Ramos (cell line): Measurements from ENCODE around the gene NHERF2.

Experiments
- in situ Hi-C: fragments of 300-500 bp; cut with MboI; formaldehyde crosslinking; loops from one replicate; pipeline ENCODE4 v1.14.3; 2022; ENCODE audit warnings: low sequenced_read_pairs; ENCODE audit not compliant: unreplicated experiment

Gene NHERF2

GRCh38 chr16:2053211-2053610, 26.5 kb downstream of the NHERF2 start:
- in situ Hi-C loops = no loop called here

GRCh38 chr16:2053897-2054296, 27.2 kb downstream of the NHERF2 start:
- in situ Hi-C loops = no loop called here

- in situ Hi-C loops = no loop called here
These were observed 28.0 kb downstream of the NHERF2 start for GRCh38 chr16:2054543-2055245.

GRCh38 chr16:2056077-2056476, 29.4 kb downstream of the NHERF2 start:
- in situ Hi-C loops = no loop called here

DNA sequence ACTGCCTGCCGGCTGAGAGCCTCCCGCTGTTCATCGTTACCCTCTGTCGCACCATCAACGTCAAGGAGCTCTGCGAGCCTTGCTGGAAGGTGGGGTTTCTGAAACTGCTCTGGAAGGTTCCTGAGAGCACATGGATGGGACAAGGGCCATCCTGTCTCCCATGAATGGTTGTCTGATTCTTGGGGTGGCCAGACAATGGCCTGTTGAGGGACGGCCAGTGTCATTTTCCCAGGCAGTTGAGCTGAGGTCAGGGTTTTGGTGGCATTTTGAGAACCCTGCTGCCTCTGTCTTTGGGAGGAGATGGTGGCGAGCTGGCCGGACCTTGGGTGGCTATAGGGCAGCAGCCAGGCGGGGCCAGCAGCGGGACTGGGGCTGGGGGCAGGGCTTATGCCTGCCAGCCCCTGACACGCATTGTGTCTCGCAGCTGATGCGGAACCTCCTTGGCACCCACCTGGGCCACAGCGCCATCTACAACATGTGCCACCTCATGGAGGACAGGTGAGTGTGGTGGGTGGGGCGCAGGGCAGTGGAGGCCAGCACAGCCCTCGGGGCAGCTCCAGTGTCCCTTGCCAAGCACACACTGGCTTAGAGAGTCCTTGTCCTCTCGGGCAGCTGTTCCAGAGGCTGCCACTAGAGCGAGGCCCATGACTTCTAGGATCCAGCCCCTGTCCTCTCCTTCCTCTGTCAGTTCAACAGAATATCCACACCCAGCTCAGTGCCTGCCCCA, 30.1 kb downstream of the NHERF2 start:
- in situ Hi-C loops = no loop called here

DNA sequence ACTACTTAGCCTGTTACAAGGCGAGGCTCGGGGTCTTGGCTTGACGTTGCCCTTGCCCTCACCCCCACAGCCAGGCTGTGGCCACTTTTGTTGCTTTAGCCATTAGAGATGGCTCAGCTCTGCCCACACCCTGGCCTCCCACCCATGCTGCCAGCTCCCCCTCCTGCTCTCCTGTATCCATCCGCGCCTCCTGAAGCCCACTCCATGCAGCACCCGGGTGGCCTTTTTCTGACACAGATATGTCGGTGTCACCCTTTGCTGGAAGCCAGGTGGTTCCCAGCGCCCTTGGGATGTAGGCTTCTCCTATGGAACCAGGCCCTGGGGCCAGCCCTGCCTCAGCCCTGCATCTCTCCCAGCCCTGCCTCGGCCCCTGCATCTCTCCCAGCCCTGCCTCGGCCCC, 30.7 kb downstream of the NHERF2 start:
- in situ Hi-C loops = no loop called here

DNA sequence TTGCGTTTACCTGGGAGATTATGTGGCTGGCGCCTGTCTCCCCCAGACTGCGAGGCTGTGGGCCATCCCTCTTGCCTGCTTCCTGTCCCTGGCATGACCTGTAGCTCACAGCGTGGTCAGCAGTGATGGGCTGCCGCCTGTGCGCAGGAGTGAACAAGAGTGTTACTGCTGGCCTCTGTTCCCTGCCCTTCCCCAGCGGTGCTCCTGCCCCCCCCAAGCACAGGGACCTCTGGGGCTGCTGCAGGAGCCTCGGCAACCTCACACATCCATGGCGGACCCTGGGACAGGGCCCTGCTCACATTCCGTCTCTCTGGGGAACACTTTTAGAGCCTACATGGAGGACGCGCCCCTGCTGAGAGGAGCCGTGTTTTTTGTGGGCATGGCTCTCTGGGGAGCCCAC, 31.7 kb downstream of the NHERF2 start:
- in situ Hi-C loops = no loop called here

DNA sequence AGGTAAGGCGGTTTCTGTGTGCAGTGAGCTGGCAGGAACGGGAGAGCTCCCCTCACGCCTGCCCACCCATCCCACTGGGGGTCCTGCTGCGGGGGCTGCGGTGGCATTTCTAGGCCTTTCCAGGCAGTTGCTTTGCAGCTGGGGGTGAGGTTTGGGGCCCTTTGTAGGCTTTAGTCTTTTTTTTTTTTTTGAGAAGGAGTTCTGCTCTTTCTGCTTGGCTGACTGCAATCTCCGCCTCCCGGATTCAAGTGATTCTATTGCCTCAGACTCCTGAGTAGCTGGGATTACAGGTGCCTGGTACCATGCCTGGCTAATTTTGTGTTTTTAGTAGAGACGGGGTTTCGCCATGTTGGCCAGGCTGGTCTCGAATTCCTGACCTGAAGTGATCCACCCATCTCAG, 32.2 kb downstream of the NHERF2 start:
- in situ Hi-C loops = no loop called here

GRCh38 chr16:2060346-2060745, 33.6 kb downstream of the NHERF2 start:
- in situ Hi-C loops = no loop called here

GRCh38 chr16:2061023-2061422, 34.3 kb downstream of the NHERF2 start:
- in situ Hi-C loops = no loop called here

DNA sequence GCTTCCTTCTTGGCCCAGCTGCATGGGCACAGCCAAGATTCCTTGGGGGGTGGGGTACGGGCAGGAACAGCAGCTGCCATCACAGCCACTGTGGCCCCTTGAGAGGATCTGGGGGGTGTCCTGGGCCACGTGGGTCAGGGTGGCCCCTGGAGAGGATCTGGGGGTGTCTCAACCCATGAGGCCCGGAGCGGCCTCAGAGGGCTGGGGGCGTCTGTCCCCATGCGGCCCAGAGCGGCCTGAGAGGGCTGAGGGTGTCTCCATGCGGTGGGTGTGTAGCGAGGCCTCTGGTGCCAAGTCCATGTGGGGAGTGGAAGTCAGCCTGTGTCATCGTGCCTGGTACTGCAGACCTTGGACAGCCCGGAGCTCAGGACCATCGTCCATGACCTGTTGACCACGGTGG, 34.8 kb downstream of the NHERF2 start:
- in situ Hi-C loops = no loop called here

DNA sequence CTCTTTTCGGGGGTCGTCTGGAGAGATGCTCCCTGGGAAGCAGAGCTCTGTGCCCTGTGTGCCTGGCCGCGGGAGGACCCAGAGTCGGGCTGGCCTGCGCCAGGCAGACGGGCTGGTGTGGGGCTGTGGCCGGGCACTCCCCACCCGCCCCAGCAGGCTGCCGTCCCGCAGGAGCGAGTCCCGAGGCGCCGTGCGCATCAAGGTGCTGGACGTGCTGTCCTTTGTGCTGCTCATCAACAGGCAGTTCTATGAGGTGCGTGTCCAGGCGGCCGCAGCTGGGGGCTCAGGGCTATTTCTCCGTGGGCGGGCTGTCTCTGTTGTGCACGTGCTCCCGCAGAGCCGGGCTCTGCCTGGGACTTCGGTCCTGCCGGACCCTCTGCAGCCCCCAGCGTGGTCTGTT, 36.1 kb downstream of the NHERF2 start:
- in situ Hi-C loops = no loop called here

GRCh38 chr16:2063861-2064260, 37.2 kb downstream of the NHERF2 start:
- in situ Hi-C loops = no loop called here

GRCh38 chr16:2064368-2064945, 37.8 kb downstream of the NHERF2 start:
- in situ Hi-C loops = no loop called here

DNA sequence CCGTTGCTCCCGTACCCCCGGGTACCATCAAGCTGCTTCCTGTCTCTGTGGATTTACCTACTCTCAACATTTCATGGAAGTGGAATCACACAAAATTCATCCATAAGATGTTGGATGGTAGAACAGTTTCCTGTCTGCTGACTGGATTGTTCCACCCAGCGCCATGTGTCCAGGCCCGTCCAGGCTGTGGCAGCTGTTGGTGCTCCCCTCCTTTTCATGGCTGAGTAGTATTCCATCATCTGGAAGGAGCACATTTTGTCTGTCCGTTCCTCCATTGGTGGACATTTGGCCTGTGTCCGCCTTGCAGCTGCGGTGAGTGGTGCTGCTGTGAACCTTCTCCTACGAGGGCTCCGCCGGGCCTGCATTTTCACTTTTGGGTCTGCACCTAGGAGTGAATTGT, 39.4 kb downstream of the NHERF2 start:
- in situ Hi-C loops = no loop called here

- in situ Hi-C loops = no loop called here
These were observed 44.1 kb downstream of the NHERF2 start for GRCh38 chr16:2070576-2071453.

- in situ Hi-C loops = no loop called here
These were observed 44.9 kb downstream of the NHERF2 start for GRCh38 chr16:2071454-2072202.

DNA sequence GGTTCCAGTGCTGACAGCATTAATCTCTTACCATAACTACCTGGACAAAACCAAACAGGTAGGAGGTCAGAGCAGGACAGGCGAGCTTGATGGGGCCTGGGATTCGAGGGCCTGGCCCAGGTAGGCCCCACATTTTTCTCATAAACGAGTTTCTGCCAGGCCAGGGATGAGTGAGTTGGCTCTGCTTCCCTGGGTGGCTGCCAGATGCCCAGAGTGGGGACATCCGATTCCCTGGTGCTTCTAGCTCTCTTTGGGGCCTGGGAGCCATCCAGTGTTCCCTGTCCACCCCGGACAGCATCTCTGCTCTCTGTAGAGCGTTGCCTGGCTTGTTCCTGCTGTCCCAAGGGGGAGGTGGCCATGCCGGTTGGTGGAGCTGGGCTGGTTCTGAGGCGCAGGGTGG, 46.2 kb downstream of the NHERF2 start:
- in situ Hi-C loops = no loop called here

- in situ Hi-C loops = no loop called here
These were observed 47.4 kb downstream of the NHERF2 start for GRCh38 chr16:2074071-2074470.

GRCh38 chr16:2075631-2076030, 48.9 kb downstream of the NHERF2 start:
- in situ Hi-C loops = no loop called here
